CD4-positive, alpha-beta T cell treated with Interleukin-4 for 4 hours (primary cell): ENCODE data around the gene GAS5.

ENCODE experiments used
- DNase-seq: peaks from one replicate; pipeline ENCODE4 v3.0.0-alpha.2; 2020

The GAS5 gene

DNA sequence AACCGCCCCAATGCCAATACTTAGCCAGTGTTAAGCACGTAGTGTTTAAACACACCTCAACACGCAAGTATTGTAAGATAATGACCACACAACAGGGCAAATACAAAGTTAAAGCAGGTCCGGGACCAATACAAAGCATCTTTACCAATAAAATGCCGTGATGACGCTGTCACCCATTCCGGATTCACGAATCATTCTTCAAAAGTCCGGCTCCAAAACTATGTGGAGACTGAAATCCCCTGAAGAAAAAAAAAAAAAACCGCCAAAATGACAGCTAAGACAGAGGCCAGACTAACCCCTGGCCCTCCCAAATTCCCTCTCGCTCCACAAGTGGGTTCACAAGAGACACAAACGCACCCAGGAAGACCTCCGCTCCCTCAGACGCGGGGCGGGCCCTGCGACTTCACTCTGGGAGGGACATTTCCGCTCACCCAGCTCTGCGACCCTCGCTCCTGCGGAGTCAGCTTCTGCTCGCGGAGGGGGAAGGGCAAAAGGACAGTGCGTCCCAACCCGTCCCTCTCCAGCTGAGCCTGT, 43.9 kb downstream of the GAS5 start:
- no peak for DNase-seq

DNA sequence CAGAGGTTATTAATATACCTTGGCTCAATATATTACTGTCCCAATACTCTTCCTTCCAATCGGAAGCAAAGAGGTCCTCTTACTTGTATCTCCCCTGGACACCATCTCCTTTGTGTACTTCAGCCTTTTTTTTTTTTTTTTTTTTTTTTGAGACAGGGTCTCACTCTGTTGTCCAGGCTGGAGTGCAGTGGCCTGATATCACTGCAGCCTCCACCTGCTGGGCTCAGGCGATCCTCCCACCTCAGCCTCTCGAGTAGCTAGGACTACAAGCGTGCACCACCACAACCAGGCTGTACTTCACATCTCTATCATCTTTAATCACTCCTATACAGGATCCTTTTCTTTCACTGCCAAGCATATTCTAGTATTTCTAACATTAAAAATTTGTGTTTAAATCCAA, 46.1 kb downstream of the GAS5 start:
- no peak for DNase-seq

DNA sequence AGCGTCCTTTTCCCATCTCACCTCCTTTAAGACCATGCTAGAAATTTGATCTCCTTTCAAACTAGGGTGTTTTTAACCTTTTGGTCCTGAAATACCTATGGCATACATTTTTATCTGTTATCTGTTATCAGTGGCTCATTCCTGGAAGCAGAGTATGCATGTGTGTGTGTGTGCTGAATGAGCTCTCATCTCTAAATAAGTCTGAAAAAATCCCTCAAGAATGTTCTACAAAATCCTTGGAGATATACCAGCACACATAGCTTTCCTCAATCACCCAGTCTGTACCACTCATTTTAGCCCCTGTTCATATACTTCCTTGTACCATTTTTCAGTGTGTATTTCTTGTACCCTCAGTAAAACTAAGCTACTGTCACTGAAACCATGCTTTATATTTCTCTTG, 49.3 kb downstream of the GAS5 start:
- no peak for DNase-seq
